HL-60 (cell line): Measurements from ENCODE around the gene DPF3.

Experiments used
- DNase-seq, 2 experiments: peaks; one replicate each; pipeline ENCODE4 v3.0.0-alpha.2; 2010 to 2020; ENCODE audit warnings: low read depth in 1 of 2, low spot score in 1 of 2
- H3K27ac ChIP-seq: fragments of 250-450 bp; sonication (Bioruptor Pico); replicated peaks from 2 replicates; pipeline ENCODE4 v1.5.1; 2020; ENCODE audit warnings: mild to moderate bottlenecking, moderate library complexity
- H3K27me3 ChIP-seq: fragments of 250-450 bp; sonication (Bioruptor Pico); 2 replicates; pipeline ENCODE4 v1.5.1; 2021; ENCODE audit warnings: mild to moderate bottlenecking, moderate library complexity; ENCODE audit not compliant: insufficient read depth, poor library complexity, severe bottlenecking
- H3K4me3 ChIP-seq: replicated peaks from 2 replicates; pipeline ENCODE4 v1.5.1; 2011; ENCODE audit warnings: mild to moderate bottlenecking, control low read depth, low read length; ENCODE audit not compliant: insufficient read depth
- CTCF ChIP-seq: IDR thresholded peaks from one replicate; pipeline ENCODE4 v1.5.1; 2011; ENCODE audit warnings: low read length, control low read depth, inconsistent platforms; ENCODE audit not compliant: insufficient read depth
- GABPA ChIP-seq: IDR thresholded peaks from 2 replicates; pipeline ENCODE4 v1.6.1; 2012; ENCODE audit warnings: low read depth
- POLR2AphosphoS5 ChIP-seq: IDR thresholded peaks from 2 replicates; pipeline ENCODE4 v1.6.1; 2012; ENCODE audit warnings: low read depth
- REST ChIP-seq: IDR thresholded peaks from 2 replicates; pipeline ENCODE4 v1.6.1; 2012; ENCODE audit warnings: low read depth; ENCODE audit not compliant: insufficient replicate concordance
- SPI1 ChIP-seq: IDR thresholded peaks from 2 replicates; pipeline ENCODE4 v1.6.1; 2012; ENCODE audit warnings: low read depth, mild to moderate bottlenecking, borderline replicate concordance

Gene DPF3

GRCh38 chr14:72598306-72598705, 295.6 kb downstream of the DPF3 start:
- Histone ChIP-seq H3K4me3 (no peak overlapping the region), H3K27ac (no peak overlapping the region), H3K27me3 (no peaks in the 10 kb centered on the region)
- DNase-seq = no peak
- no peak for TF ChIP-seq GABPA
- no peak for TF ChIP-seq CTCF
- TF ChIP-seq SPI1 = no peak
- no peak for TF ChIP-seq POLR2AphosphoS5

- TF ChIP-seq SPI1 = no peak
- no peak for TF ChIP-seq REST
- no peak for TF ChIP-seq POLR2AphosphoS5
- TF ChIP-seq CTCF = no peak
- TF ChIP-seq GABPA = no peak
- Histone ChIP-seq H3K4me3 (no peak overlapping the region), H3K27ac (no peak overlapping the region), H3K27me3 (no peaks in the 10 kb centered on the region)
- no peak for DNase-seq
Observed at GRCh38 chr14:72597252-72598233, 296.4 kb downstream of the DPF3 start.

- Histone ChIP-seq H3K27me3 (no peaks in the 10 kb centered on the region), H3K27ac (no peak overlapping the region), H3K4me3 (no peak overlapping the region)
- TF ChIP-seq POLR2AphosphoS5 (no peak), REST (no peak), SPI1 (no peak), GABPA (no peak), CTCF (no peak)
- no peak for DNase-seq
Observed at GRCh38 chr14:72595152-72595862, 298.6 kb downstream of the DPF3 start.
